ENCODE measurements around the gene TMEM270. TPM values are rescaled to one million over a fixed set of nuclear protein-coding genes. Genes with fewer than 3 reads are reported as not detected.

Gene TMEM270
- total and polyA plus RNA-seq, 10 of the 15 experiments (the other 5 are each of a cell fraction or from before 2014, with no cell fraction given), result not detected

DNA sequence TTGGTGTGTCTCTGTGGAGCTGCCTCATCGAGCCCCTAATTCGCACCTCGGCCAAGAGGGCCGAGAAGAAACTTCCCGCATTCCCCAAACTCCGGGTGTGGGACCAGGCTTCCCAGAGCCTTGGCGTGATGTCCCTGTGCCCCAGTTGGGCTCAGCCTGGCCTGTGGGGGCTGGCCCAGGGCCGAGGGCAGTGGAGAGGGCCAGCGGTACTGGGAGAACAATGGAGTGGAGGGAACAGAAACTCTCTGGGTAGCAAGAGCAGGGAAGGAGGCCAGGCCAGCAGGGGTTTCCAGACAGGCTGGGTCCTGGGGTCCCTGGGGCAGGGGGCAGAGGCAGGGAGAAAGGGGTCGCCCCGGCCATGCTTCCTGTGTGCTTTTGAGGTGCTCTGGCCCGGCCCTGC, 16.0 kb downstream of the TMEM270 start:
- 33% methylated on average over 12 of the region's 12 CpGs for WGBS (ENCODE audit: insufficient coverage, insufficient replicate concordance, low lambda C conversion rate, missing lambda C conversion rate)
- FAIRE-seq (no peak), DNase-seq (ENCODE audit: low read depth, low spot score) (no peak), ATAC-seq (no peak)
- POLR2A ChIA-PET, result no interaction called here
- Histone ChIP-seq H3K27me3 (replicated peaks in 1 of 2; ENCODE audit: control insufficient read depth in 2 of 2, insufficient read depth in 2 of 2, low read length in 1 of 2) (no peaks in the 10 kb centered on the region; a peak in 2 of 4 replicates), H3K9ac (ENCODE audit: control insufficient read depth, insufficient read depth, low read length) (no peak overlapping the region), H3K36me3 (ENCODE audit: control insufficient read depth in 2 of 2, insufficient read depth in 2 of 2, low read length in 1 of 2) (no peaks in the 10 kb centered on the region), H3K79me2 (ENCODE audit: control insufficient read depth, insufficient read depth, low read length) (no peaks in the 10 kb centered on the region), H2AFZ (ENCODE audit: control insufficient read depth, low read depth, low read length) (no peak overlapping the region), H4K20me1 (ENCODE audit: control insufficient read depth, insufficient read depth) (no peaks in the 10 kb centered on the region), H3K4me1 (ENCODE audit: control insufficient read depth, insufficient read depth, low read length) (no peaks in the 10 kb centered on the region), H3K4me3 (no peak overlapping the region), H3K27ac (ENCODE audit: control insufficient read depth, insufficient read depth) (no peak overlapping the region), H3K9me3 (replicated peaks; ENCODE audit: control insufficient read depth, insufficient read depth, low read length) (no peaks in the 10 kb centered on the region), H3K4me2 (ENCODE audit: control insufficient read depth, insufficient read depth) (no peak overlapping the region)
- SMC1A ChIA-PET (ENCODE audit: uncharacterized antibody, unreplicated experiment), result no interaction called here
- intact Hi-C loops (cut with micrococcal nuclease; ENCODE audit: unreplicated experiment) (no loop called here), in situ Hi-C loops (cut with MboI) (no loop called here)
- no TSS peak for BruUV-seq (replicated peaks)
- CTCF ChIA-PET, result no interaction called here
- RAD21 ChIA-PET (ENCODE audit: unreplicated experiment), result no interaction called here
- TF ChIP-seq GABPA (IDR thresholded peaks at IDR 0.05; ENCODE audit: low read depth) (no peak), ATF7 (IDR thresholded peaks at IDR 0.05; ENCODE audit: low read depth) (no peak)

DNA sequence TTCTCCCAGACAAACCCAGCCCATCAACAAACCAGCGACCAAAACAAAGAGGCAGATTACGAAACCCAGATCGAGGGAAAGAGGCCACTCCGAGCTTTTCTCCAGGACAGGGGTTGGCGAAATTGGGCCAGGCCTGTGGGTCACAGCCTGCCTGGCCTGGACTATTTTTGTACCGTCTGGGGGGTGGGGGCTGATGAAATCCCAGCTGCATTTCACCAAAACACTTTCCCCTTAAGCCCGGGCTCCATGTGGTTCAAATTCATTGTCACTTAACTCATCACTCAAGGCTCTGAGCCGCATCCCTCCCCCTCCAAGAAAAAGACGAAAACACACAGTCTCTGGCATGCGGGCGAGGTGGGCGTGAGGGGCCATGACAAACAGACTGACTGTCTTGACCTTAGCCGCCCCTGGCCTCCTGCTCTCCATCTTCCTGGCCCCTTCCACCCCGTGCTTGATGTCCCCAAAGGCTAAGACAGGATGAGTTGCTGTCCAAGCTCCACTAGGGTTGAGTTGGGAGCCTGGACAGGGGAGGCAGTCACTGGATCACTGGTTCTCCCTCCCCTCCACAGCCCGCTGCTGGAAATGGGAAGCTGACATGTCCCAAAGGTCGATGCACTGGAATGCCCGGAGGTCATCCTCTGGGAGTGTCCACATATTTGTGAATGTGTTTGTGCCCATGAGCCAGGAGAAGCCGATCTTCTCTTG, 19.2 kb downstream of the TMEM270 start:
- POLR2A ChIA-PET, result no interaction called here
- no peak overlapping the region for H3K4me2 ChIP-seq (ENCODE audit: control insufficient read depth, insufficient read depth)
- intact Hi-C loops (cut with micrococcal nuclease; ENCODE audit: unreplicated experiment), result no loop called here
- TF ChIP-seq, protein P1, sequence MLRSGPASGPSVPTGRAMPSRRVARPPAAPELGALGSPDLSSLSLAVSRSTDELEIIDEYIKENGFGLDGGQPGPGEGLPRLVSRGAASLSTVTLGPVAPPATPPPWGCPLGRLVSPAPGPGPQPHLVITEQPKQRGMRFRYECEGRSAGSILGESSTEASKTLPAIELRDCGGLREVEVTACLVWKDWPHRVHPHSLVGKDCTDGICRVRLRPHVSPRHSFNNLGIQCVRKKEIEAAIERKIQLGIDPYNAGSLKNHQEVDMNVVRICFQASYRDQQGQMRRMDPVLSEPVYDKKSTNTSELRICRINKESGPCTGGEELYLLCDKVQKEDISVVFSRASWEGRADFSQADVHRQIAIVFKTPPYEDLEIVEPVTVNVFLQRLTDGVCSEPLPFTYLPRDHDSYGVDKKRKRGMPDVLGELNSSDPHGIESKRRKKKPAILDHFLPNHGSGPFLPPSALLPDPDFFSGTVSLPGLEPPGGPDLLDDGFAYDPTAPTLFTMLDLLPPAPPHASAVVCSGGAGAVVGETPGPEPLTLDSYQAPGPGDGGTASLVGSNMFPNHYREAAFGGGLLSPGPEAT (IDR thresholded peaks at IDR 0.05; ENCODE audit: low read depth), result no peak
- no peak for TF ChIP-seq CBFB (IDR thresholded peaks at IDR 0.05; ENCODE audit: low read depth)
- no peak for TF ChIP-seq POLR2A (IDR thresholded peaks at IDR 0.05; ENCODE audit: low read depth, low read length)
- TF ChIP-seq, protein P2, sequence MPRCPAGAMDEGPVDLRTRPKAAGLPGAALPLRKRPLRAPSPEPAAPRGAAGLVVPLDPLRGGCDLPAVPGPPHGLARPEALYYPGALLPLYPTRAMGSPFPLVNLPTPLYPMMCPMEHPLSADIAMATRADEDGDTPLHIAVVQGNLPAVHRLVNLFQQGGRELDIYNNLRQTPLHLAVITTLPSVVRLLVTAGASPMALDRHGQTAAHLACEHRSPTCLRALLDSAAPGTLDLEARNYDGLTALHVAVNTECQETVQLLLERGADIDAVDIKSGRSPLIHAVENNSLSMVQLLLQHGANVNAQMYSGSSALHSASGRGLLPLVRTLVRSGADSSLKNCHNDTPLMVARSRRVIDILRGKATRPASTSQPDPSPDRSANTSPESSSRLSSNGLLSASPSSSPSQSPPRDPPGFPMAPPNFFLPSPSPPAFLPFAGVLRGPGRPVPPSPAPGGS (IDR thresholded peaks at IDR 0.05; ENCODE audit: borderline replicate concordance, insufficient read depth, low read depth, low read length, poor library complexity, severe bottlenecking), result no peak
- TF ChIP-seq KDM1A (IDR thresholded peaks at IDR 0.05; ENCODE audit: borderline replicate concordance), result no peak
- TF ChIP-seq ASH2L (IDR thresholded peaks at IDR 0.05; ENCODE audit: borderline replicate concordance, low read depth), result no peak
- TF ChIP-seq EZH2 (IDR thresholded peaks at IDR 0.05; ENCODE audit: borderline replicate concordance, control insufficient read depth, low read depth, low read length), result no peak
- no peak for TF ChIP-seq FOS (IDR thresholded peaks at IDR 0.05; ENCODE audit: borderline replicate concordance, extremely low read depth, insufficient read length)
- no peak for TF ChIP-seq SREBF2 (IDR thresholded peaks at IDR 0.05; ENCODE audit: low read length)
- no peak for TF ChIP-seq CHD4 (IDR thresholded peaks at IDR 0.05)
- no peak for TF ChIP-seq ZNF24 (IDR thresholded peaks at IDR 0.05)
- no peak for TF ChIP-seq HCFC1 (IDR thresholded peaks at IDR 0.05; ENCODE audit: low read length)
- TF ChIP-seq FOXM1 (IDR thresholded peaks at IDR 0.05; ENCODE audit: low read depth, low read length), result no peak
- no peak for TF ChIP-seq NR2C2 (IDR thresholded peaks at IDR 0.05; ENCODE audit: borderline replicate concordance, control insufficient read depth, insufficient read length, low read depth)

More for the DNA sequence above, 19.2 kb downstream of the TMEM270 start:
- ATAC-seq, result no peak
- 43% methylated on average over 18 of the region's 18 CpGs for WGBS (ENCODE audit: insufficient coverage, insufficient replicate concordance, low lambda C conversion rate, missing lambda C conversion rate)
- H3K79me2 ChIP-seq (ENCODE audit: control insufficient read depth, insufficient read depth, low read length), result no peaks in the 10 kb centered on the region
- ChIA-PET SMC1A (ENCODE audit: uncharacterized antibody, unreplicated experiment) (no interaction called here), RAD21 (ENCODE audit: unreplicated experiment) (interaction anchor here (0.6 kb wide), 1 partner anchor 142 kb away, joined by 3 read pairs; the partner anchor contains the start of gene ABHD11), CTCF (interaction anchor here (1.0 kb wide), 1 partner anchor 99 kb away, joined by 3 read pairs; no protein-coding TSS in a partner anchor)
- no TSS peak for BruUV-seq (replicated peaks)
- H3K4me3 ChIP-seq, result no peak overlapping the region
- no peak overlapping the region for H3K27ac ChIP-seq (ENCODE audit: control insufficient read depth, insufficient read depth)
- H3K9me3 ChIP-seq (replicated peaks; ENCODE audit: control insufficient read depth, insufficient read depth, low read length), result no peaks in the 10 kb centered on the region
- no peak overlapping the region for H3K9ac ChIP-seq (ENCODE audit: control insufficient read depth, insufficient read depth, low read length)
- H3K4me1 ChIP-seq (ENCODE audit: control insufficient read depth, insufficient read depth, low read length), result no peaks in the 10 kb centered on the region
- in situ Hi-C loops (cut with MboI), result no loop called here
- DNase-seq (ENCODE audit: low read depth, low spot score), result no peak
- no peaks in the 10 kb centered on the region; a peak in 2 of 4 replicates for H3K27me3 ChIP-seq (replicated peaks in 1 of 2; ENCODE audit: control insufficient read depth in 2 of 2, insufficient read depth in 2 of 2, low read length in 1 of 2)
- H2AFZ ChIP-seq (ENCODE audit: control insufficient read depth, low read depth, low read length), result no peak overlapping the region
- no peaks in the 10 kb centered on the region for H3K36me3 ChIP-seq (ENCODE audit: control insufficient read depth in 2 of 2, insufficient read depth in 2 of 2, low read length in 1 of 2)
- H4K20me1 ChIP-seq (ENCODE audit: control insufficient read depth, insufficient read depth), result no peaks in the 10 kb centered on the region
- no peak for FAIRE-seq
